IMR-90 (cell line): ENCODE data around the gene ATRN. TPM values are rescaled to one million over a fixed set of nuclear protein-coding genes. Genes with fewer than 3 reads are reported as not detected.

ENCODE experiments used
- ATAC-seq: fragments of 200-7000 bp; cut with Tn5 transposase; 2 replicates; pipeline ENCODE4 v1.9.1; 2020; ENCODE audit warnings: low read depth, mild to moderate bottlenecking, moderate library complexity
- BruUV-seq: library from RNA; stranded (reverse); fragments of 400-500 nt; replicated peaks from 2 replicates; lab custom pipeline; 2021; lab: Mats Ljungman, UMichigan
- CTCF ChIA-PET: fragments of 300-600 bp; formaldehyde crosslinking; extraction: SDS; loops from one replicate; lab custom pipeline; 2021; ENCODE audit warnings: antibody characterized with exemption; lab: Yijun Ruan, JAX
- POLR2A ChIA-PET: fragments of 300-600 bp; sonication (Branson Sonifier 250); formaldehyde crosslinking; loops from one replicate; lab custom pipeline; 2022; ENCODE audit warnings: antibody characterized with exemption; ENCODE audit not compliant: unreplicated experiment; lab: Charles Lee
- DNase-seq: peaks from one replicate; pipeline ENCODE4 v3.0.0; 2013
- H2AFZ ChIP-seq: replicated peaks from 2 replicates; pipeline ENCODE3; 2013; ENCODE audit warnings: low read length, mild to moderate bottlenecking; ENCODE audit not compliant: poor library complexity
- H2AK5ac ChIP-seq: 2 replicates; pipeline ENCODE4 v1.6.1; 2013; ENCODE audit warnings: low read depth, low read length, inconsistent platforms
- H2AK9ac ChIP-seq: replicated peaks from 2 replicates; pipeline ENCODE3; 2013; ENCODE audit warnings: mild to moderate bottlenecking, low read depth, low read length, moderate library complexity; ENCODE audit not compliant: poor library complexity
- H2BK120ac ChIP-seq: 2 replicates; pipeline ENCODE4 v1.6.1; 2013; ENCODE audit warnings: low read depth, low read length, inconsistent platforms
- H2BK15ac ChIP-seq: 3 replicates; pipeline ENCODE4 v1.6.1; 2013; ENCODE audit warnings: low read depth, low read length, inconsistent platforms
- H2BK20ac ChIP-seq: 2 replicates; pipeline ENCODE4 v1.6.1; 2013; ENCODE audit warnings: low read depth, mild to moderate bottlenecking, inconsistent platforms, low read length, moderate library complexity
- H2BK5ac ChIP-seq: 2 replicates; pipeline ENCODE4 v1.6.1; 2013; ENCODE audit warnings: mild to moderate bottlenecking, low read depth, low read length, inconsistent platforms; ENCODE audit not compliant: poor library complexity, severe bottlenecking
- H3K14ac ChIP-seq: replicated peaks from 2 replicates; pipeline ENCODE4 v1.6.1; 2013; ENCODE audit warnings: low read depth, low read length, inconsistent platforms
- H3K18ac ChIP-seq: 2 replicates; pipeline ENCODE4 v1.6.1; 2013; ENCODE audit warnings: low read depth, low read length, control low read depth
- H3K23ac ChIP-seq: 2 replicates; pipeline ENCODE4 v1.6.1; 2013; ENCODE audit warnings: low read depth, low read length, inconsistent platforms
- H3K27ac ChIP-seq: 2 replicates; pipeline ENCODE4 v1.5.1; 2013; ENCODE audit warnings: mild to moderate bottlenecking, control low read depth, low read length; ENCODE audit not compliant: insufficient read depth
- H3K27me3 ChIP-seq: 2 replicates; pipeline ENCODE4 v1.6.1; 2013; ENCODE audit warnings: low read length; ENCODE audit not compliant: control insufficient read depth, insufficient read depth
- H3K36me3 ChIP-seq: 2 replicates; pipeline ENCODE4 v1.6.1; 2013; ENCODE audit warnings: low read length, mixed read lengths; ENCODE audit not compliant: control insufficient read depth, insufficient read depth
- H3K4ac ChIP-seq: 2 replicates; pipeline ENCODE4 v1.6.1; 2013; ENCODE audit warnings: low read depth, low read length, inconsistent platforms
- H3K4me1 ChIP-seq: 2 replicates; pipeline ENCODE4 v1.6.1; 2013; ENCODE audit warnings: low read length, mixed read lengths; ENCODE audit not compliant: control insufficient read depth, insufficient read depth
- H3K4me2 ChIP-seq: 2 replicates; pipeline ENCODE4 v1.6.1; 2013; ENCODE audit warnings: low read depth, mild to moderate bottlenecking, control low read depth, low read length, moderate library complexity
- H3K4me3 ChIP-seq: 2 replicates; pipeline ENCODE4 v1.5.1; 2013; ENCODE audit warnings: low read depth, mild to moderate bottlenecking, control low read depth, low read length, moderate library complexity; ENCODE audit not compliant: insufficient read depth
- H3K56ac ChIP-seq: 2 replicates; pipeline ENCODE4 v1.6.1; 2013; ENCODE audit warnings: low read length, inconsistent platforms; ENCODE audit not compliant: insufficient read depth; ENCODE audit errors: extremely low read depth
- H3K79me1 ChIP-seq, 2 experiments: 2 replicates each; pipeline ENCODE4 v1.6.1; 2013; ENCODE audit warnings: low read length in 2 of 2, inconsistent platforms in 1 of 2, low read depth in 1 of 2
- H3K9ac ChIP-seq: 2 replicates; pipeline ENCODE4 v1.6.1; 2013; ENCODE audit warnings: low read depth, low read length, control low read depth
- H3K9me1 ChIP-seq: 2 replicates; pipeline ENCODE4 v1.6.1; 2013; ENCODE audit warnings: low read length, inconsistent platforms; ENCODE audit not compliant: insufficient read depth
- H3K9me3 ChIP-seq: 2 replicates; pipeline ENCODE4 v1.6.1; 2013; ENCODE audit warnings: low read length; ENCODE audit not compliant: control insufficient read depth, insufficient read depth
- H4K20me1 ChIP-seq: 2 replicates; pipeline ENCODE4 v1.6.1; 2013; ENCODE audit warnings: low read length, inconsistent platforms; ENCODE audit not compliant: insufficient read depth
- H4K5ac ChIP-seq: 2 replicates; pipeline ENCODE4 v1.6.1; 2013; ENCODE audit warnings: mild to moderate bottlenecking, low read depth, low read length, control low read depth
- H4K8ac ChIP-seq, 2 experiments: 2 replicates each; pipeline ENCODE4 v1.6.1; 2013; ENCODE audit warnings: low read depth in 2 of 2, low read length in 2 of 2, control low read depth in 1 of 2, inconsistent platforms in 1 of 2
- H4K91ac ChIP-seq: 2 replicates; pipeline ENCODE4 v1.6.1; 2013; ENCODE audit warnings: low read depth, low read length, inconsistent platforms; ENCODE audit not compliant: insufficient read depth
- ELK1 ChIP-seq: fragments of 150-350 bp; IDR thresholded peaks from 2 replicates; pipeline ENCODE4 v1.6.1; 2016; ENCODE audit warnings: low read depth, mild to moderate bottlenecking, low read length, moderate library complexity, borderline replicate concordance
- FOS ChIP-seq: fragments of 150-350 bp; IDR thresholded peaks from 2 replicates; pipeline ENCODE4 v1.6.1; 2016; ENCODE audit warnings: low read depth, low read length
- MAFK ChIP-seq: IDR thresholded peaks from 2 replicates; pipeline ENCODE4 v1.6.1; 2012; ENCODE audit warnings: low read depth, low read length, improper control_type of control experiment
- MXI1 ChIP-seq: IDR thresholded peaks from 2 replicates; pipeline ENCODE4 v1.6.1; 2012; ENCODE audit warnings: low read depth, mild to moderate bottlenecking, low read length, moderate library complexity, borderline replicate concordance
- NFE2L2 ChIP-seq: fragments of 150-350 bp; IDR thresholded peaks from 2 replicates; pipeline ENCODE4 v1.6.1; 2016; ENCODE audit warnings: low read depth, mild to moderate bottlenecking, low read length
- RCOR1 ChIP-seq: IDR thresholded peaks from 2 replicates; pipeline ENCODE4 v1.6.1; 2012; ENCODE audit warnings: mild to moderate bottlenecking, low read length, improper control_type of control experiment; ENCODE audit not compliant: insufficient replicate concordance
- WGBS, 2 experiments: methylation state at CpG; one replicate each; pipeline versions ENCODE4 v1.1.5 to v1.1.7; 2013; ENCODE audit warnings: missing lambda C conversion rate in 2 of 2; ENCODE audit not compliant: insufficient read length in 1 of 2; ENCODE audit errors: extremely low coverage in 2 of 2; 5-methylcytosine and 5-hydroxymethylcytosine counted together
- dilution Hi-C: fragments of 300-500 bp; cut with HindIII; formaldehyde crosslinking; loops from one replicate; pipeline ENCODE4 v1.14.3; 2018; ENCODE audit warnings: low sequenced_read_pairs; ENCODE audit not compliant: unreplicated experiment
- in situ Hi-C: fragments of 300-500 bp; cut with MboI; formaldehyde crosslinking; loops from 3 replicates; pipeline ENCODE4 v1.14.3; 2019; ENCODE audit warnings: low sequenced_read_pairs, inconsistent platforms, mixed read lengths
- intact Hi-C: fragments of 100-400 bp; cut with micrococcal nuclease; formaldehyde crosslinking; loops from 2 replicates; pipeline ENCODE4 v1.10.0; 2022
- polyA plus RNA-seq, 3 experiments: library from polyadenylated mRNA; depleted of rRNA; stranded (reverse); fragments of >200 nt; gene quantifications; 2 replicates each; pipeline ENCODE4 v1.2.3, GENCODE V29; 2012; ENCODE audit warnings: low replicate concordance in 1 of 3
- total RNA-seq: library from RNA; depleted of rRNA; stranded (reverse); fragments of >200 nt; gene quantifications from 2 replicates; pipeline ENCODE4 v1.2.3, GENCODE V29; 2012

ATRN gene
- total and polyA plus RNA-seq, 2 of the 4 experiments (the other 2 are of a cell fraction) = 32.3 to 46.2 TPM

GRCh38 chr20:3691306-3691705 is 220.5 kb downstream of the ATRN start:
- H2AFZ ChIP-seq = no peak overlapping the region
- H3K27ac ChIP-seq = no peak overlapping the region
- POLR2A ChIA-PET = no interaction called here
- no peak for DNase-seq
- dilution Hi-C loops = no loop called here
- no peak overlapping the region for H2AK9ac ChIP-seq
- CTCF ChIA-PET = no interaction called here
- H4K91ac ChIP-seq = no peak overlapping the region
- no peak overlapping the region for H2AK5ac ChIP-seq
- H3K9ac ChIP-seq = no peak overlapping the region
- WGBS, 2 experiments = 60% methylated on average over 2 of the region's 16 CpGs; no CpG with 5 or more reads in 1 of the 2 experiments
- peaks cover 7% of the 10 kb centered on the region for H3K9me1 ChIP-seq
- no peak overlapping the region for H3K4me3 ChIP-seq
- H4K5ac ChIP-seq = no peak overlapping the region
- peaks cover under 1% of the 10 kb centered on the region; the same call in 1 of the 2 replicates for H3K9me3 ChIP-seq
- H3K4ac ChIP-seq = no peak overlapping the region
- H3K27me3 ChIP-seq = peaks cover 7% of the 10 kb centered on the region; the same call in 1 of the 2 replicates
- no peaks in the 10 kb centered on the region for H3K79me1 ChIP-seq
- no peak overlapping the region for H3K23ac ChIP-seq
- H2BK20ac ChIP-seq = no peak overlapping the region
- no peak overlapping the region for H3K4me2 ChIP-seq
- H2BK5ac ChIP-seq = no peak overlapping the region
- H3K36me3 ChIP-seq = no peaks in the 10 kb centered on the region
- H2BK15ac ChIP-seq = no peak overlapping the region
- intact Hi-C loops = no loop called here
- H4K8ac ChIP-seq = no peak overlapping the region
- in situ Hi-C loops = no loop called here
- no peak for ATAC-seq
- no peak overlapping the region for H3K14ac ChIP-seq
- H2BK120ac ChIP-seq = no peak overlapping the region
- H3K4me1 ChIP-seq = peaks cover 7% of the 10 kb centered on the region
- no peak for TF ChIP-seq NFE2L2
- TF ChIP-seq FOS = no peak
- TF ChIP-seq MAFK = no peak
- TF ChIP-seq ELK1 = no peak
- TF ChIP-seq MXI1 = no peak
- TF ChIP-seq RCOR1 = no peak
- no peak overlapping the region for H3K56ac ChIP-seq
- no peaks in the 10 kb centered on the region for H4K20me1 ChIP-seq
- H3K18ac ChIP-seq = no peak overlapping the region
- BruUV-seq = no TSS peak
